Measurements from ENCODE around the gene ASB10.

ASB10 gene, protein sequence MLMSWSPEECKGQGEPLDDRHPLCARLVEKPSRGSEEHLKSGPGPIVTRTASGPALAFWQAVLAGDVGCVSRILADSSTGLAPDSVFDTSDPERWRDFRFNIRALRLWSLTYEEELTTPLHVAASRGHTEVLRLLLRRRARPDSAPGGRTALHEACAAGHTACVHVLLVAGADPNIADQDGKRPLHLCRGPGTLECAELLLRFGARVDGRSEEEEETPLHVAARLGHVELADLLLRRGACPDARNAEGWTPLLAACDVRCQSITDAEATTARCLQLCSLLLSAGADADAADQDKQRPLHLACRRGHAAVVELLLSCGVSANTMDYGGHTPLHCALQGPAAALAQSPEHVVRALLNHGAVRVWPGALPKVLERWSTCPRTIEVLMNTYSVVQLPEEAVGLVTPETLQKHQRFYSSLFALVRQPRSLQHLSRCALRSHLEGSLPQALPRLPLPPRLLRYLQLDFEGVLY

GRCh38 chr7:151186640-151187408 lies at the start of gene ASB10:
ASB10 (minus strand) TSS chr7:151187250; CDS start chr7:151187130, 120 bp downstream.
- H3K27ac Mint-ChIP-seq, result no peak within 1 kb of the TSS
- no peaks in the 10 kb centered on the region for H3K9me3 Mint-ChIP-seq
- H3K27me3 Mint-ChIP-seq, result peaks cover 3% of the 10 kb centered on the region
- no peak within 1 kb of the TSS for H3K4me3 Mint-ChIP-seq
- no peaks in the 10 kb centered on the region for H3K4me1 Mint-ChIP-seq (ENCODE audit: low read depth)
- no peaks in the 10 kb centered on the region for H3K36me3 Mint-ChIP-seq (ENCODE audit: low read depth)

- Mint-ChIP-seq H3K4me3 (no peak overlapping the region), H3K27me3 (no peaks in the 10 kb centered on the region), H3K36me3 (ENCODE audit: low read depth) (peaks cover 34% of the 10 kb centered on the region), H3K27ac (no peak overlapping the region), H3K9me3 (no peaks in the 10 kb centered on the region), H3K4me1 (ENCODE audit: low read depth) (peaks cover 30% of the 10 kb centered on the region)
Observed at GRCh38 chr7:151236406-151236805, 49.4 kb upstream of the ASB10 start.

GRCh38 chr7:151235091-151235787 lies 48.2 kb upstream of the ASB10 start:
- H3K36me3 Mint-ChIP-seq (ENCODE audit: low read depth), result peaks cover 34% of the 10 kb centered on the region
- H3K27ac Mint-ChIP-seq, result no peak overlapping the region

GRCh38 chr7:151233804-151234203 lies 46.8 kb upstream of the ASB10 start:
- Mint-ChIP-seq H3K27me3 (no peaks in the 10 kb centered on the region), H3K27ac (peak overlapping the region; percentile 96), H3K9me3 (no peaks in the 10 kb centered on the region), H3K4me3 (peak overlapping the region; percentile 97), H3K4me1 (ENCODE audit: low read depth) (peaks cover 33% of the 10 kb centered on the region), H3K36me3 (ENCODE audit: low read depth) (peaks cover 30% of the 10 kb centered on the region)

More at GRCh38 chr7:151235091-151235787, 48.2 kb upstream of the ASB10 start:
- Mint-ChIP-seq H3K4me1 (ENCODE audit: low read depth) (peaks cover 33% of the 10 kb centered on the region), H3K4me3 (peak overlapping the region; percentile 17), H3K9me3 (no peaks in the 10 kb centered on the region), H3K27me3 (no peaks in the 10 kb centered on the region)

DNA sequence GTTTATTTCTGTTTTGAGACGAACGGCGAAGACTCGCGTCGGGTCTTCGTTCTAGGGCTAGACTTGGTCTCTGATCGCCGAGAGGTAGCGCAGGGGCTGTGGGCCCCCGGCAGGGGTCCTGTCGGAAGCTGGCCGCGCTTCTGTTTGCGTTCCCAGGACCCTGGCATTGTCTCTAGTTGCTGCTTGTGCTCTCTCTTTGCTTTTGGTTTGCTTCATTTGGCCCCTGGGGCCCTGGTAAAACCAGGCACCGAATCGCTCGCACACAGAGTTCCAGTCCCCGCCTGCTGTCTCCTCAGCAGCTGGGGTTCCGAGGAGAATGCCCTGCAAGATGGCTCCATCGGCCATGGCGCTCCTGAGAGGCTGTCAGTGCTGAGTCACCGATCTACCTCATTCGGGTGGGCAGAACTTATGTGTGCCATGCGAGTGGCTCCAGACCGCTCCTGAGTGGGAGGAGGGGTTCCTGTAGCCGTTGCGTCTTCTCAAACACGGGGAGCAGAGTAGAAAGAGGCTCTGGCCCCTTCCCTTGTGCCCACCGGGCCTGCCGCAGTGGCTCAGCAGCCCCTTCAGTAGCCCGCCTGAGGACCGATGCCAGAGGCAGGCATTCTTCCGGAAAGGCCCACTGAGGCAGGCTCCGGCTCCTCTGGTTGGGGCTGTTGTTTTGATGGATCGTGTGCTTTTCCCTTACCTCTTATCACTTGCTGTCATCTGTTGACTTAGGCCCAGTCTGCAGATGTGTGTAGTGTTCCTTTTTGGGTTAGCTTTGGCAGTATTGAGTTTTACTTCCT lies 46.1 kb upstream of the ASB10 start:
- Mint-ChIP-seq H3K4me3 (peak overlapping the region; percentile 97), H3K27ac (peak overlapping the region; percentile 96), H3K9me3 (no peaks in the 10 kb centered on the region), H3K36me3 (ENCODE audit: low read depth) (peaks cover 29% of the 10 kb centered on the region), H3K4me1 (ENCODE audit: low read depth) (peaks cover 36% of the 10 kb centered on the region), H3K27me3 (no peaks in the 10 kb centered on the region)

- Mint-ChIP-seq H3K27ac (peak within 1 kb of the TSS; percentile 96), H3K36me3 (ENCODE audit: low read depth) (peaks cover 29% of the 10 kb centered on the region), H3K27me3 (no peaks in the 10 kb centered on the region), H3K4me3 (peak within 1 kb of the TSS; percentile 97), H3K9me3 (no peaks in the 10 kb centered on the region), H3K4me1 (ENCODE audit: low read depth) (peaks cover 43% of the 10 kb centered on the region)
Observed at GRCh38 chr7:151232091-151232916, 45.3 kb upstream of the ASB10 start, which contains the start of gene CHPF2. CHPF2 (plus strand) TSS chr7:151232483; CDS start chr7:151234012, 1,529 bp downstream.

GRCh38 chr7:151231080-151231479 lies 44.0 kb upstream of the ASB10 start:
- Mint-ChIP-seq H3K36me3 (ENCODE audit: low read depth) (peaks cover 25% of the 10 kb centered on the region), H3K4me1 (ENCODE audit: low read depth) (peaks cover 55% of the 10 kb centered on the region), H3K4me3 (peak overlapping the region; percentile 97)

GRCh38 chr7:151229249-151229648 lies 42.2 kb upstream of the ASB10 start:
- Mint-ChIP-seq H3K4me3 (no peak overlapping the region), H3K27me3 (no peaks in the 10 kb centered on the region), H3K36me3 (ENCODE audit: low read depth) (peaks cover 31% of the 10 kb centered on the region), H3K9me3 (no peaks in the 10 kb centered on the region), H3K4me1 (ENCODE audit: low read depth) (peaks cover 55% of the 10 kb centered on the region), H3K27ac (no peak overlapping the region)

More at GRCh38 chr7:151231080-151231479, 44.0 kb upstream of the ASB10 start:
- no peak overlapping the region for H3K27ac Mint-ChIP-seq
- H3K27me3 Mint-ChIP-seq, result no peaks in the 10 kb centered on the region
- no peaks in the 10 kb centered on the region for H3K9me3 Mint-ChIP-seq

DNA sequence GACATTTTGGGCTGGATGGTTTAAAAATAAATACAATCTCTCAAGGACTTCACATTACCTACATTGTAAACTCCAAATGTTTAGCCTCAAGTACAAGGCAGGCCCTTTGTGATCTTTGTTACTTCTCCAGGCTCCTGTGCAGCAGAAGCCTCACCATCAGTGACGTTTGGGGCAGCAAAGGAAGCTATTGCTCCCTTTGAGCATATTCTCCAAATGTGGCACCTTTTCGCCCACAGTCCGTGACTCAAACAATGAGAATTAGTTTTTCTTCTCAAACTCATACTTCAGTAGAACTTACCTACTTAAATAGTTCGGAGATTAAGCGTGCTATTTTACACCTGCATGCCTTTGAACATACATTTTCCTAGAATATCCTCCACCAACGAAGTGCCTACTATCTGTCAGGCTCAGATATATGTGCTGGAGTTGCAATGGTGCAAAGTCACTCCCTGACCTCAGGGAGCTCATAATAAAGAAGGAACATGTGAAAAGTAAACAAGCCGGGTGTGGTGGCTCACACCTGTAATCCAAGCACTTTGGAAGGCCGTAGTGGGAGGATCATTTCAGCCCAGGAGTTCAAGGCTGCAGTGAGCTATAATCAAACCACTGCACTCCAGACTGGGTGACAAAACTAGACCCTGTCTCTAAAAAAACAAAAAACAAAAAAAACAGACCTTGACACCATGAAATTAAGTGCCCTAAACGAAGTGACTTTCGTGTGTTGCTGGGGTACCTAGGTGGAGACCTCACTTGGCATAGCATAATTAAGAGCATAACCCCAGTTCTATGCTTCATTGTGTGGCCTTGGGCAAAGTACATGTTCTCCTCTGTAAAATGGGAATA lies 41.2 kb upstream of the ASB10 start:
- Mint-ChIP-seq H3K4me1 (ENCODE audit: low read depth) (peaks cover 46% of the 10 kb centered on the region), H3K9me3 (no peaks in the 10 kb centered on the region), H3K27me3 (no peaks in the 10 kb centered on the region), H3K36me3 (ENCODE audit: low read depth) (peaks cover 31% of the 10 kb centered on the region), H3K27ac (peak overlapping the region; percentile 98), H3K4me3 (peak overlapping the region; percentile 99)

- H3K36me3 Mint-ChIP-seq (ENCODE audit: low read depth), result peaks cover 39% of the 10 kb centered on the region
- peak within 1 kb of the TSS; percentile 98 for H3K27ac Mint-ChIP-seq
- no peaks in the 10 kb centered on the region for H3K27me3 Mint-ChIP-seq
- peaks cover 45% of the 10 kb centered on the region for H3K4me1 Mint-ChIP-seq (ENCODE audit: low read depth)
- H3K4me3 Mint-ChIP-seq, result peak within 1 kb of the TSS; percentile 99
- H3K9me3 Mint-ChIP-seq, result no peaks in the 10 kb centered on the region
Observed at GRCh38 chr7:151226875-151227782, 40.1 kb upstream of the ASB10 start, which contains the start of gene ABCF2. ABCF2 (minus strand) TSS chr7:151227205; CDS start chr7:151226458, 747 bp downstream.

- H3K36me3 Mint-ChIP-seq (ENCODE audit: low read depth), result peaks cover 44% of the 10 kb centered on the region
- H3K4me3 Mint-ChIP-seq, result peak overlapping the region; percentile 99
- H3K27ac Mint-ChIP-seq, result peak overlapping the region; percentile 98
- peaks cover 38% of the 10 kb centered on the region for H3K4me1 Mint-ChIP-seq (ENCODE audit: low read depth)
- no peaks in the 10 kb centered on the region for H3K27me3 Mint-ChIP-seq
- no peaks in the 10 kb centered on the region for H3K9me3 Mint-ChIP-seq
Observed at GRCh38 chr7:151226560-151226874, 39.5 kb upstream of the ASB10 start.

DNA sequence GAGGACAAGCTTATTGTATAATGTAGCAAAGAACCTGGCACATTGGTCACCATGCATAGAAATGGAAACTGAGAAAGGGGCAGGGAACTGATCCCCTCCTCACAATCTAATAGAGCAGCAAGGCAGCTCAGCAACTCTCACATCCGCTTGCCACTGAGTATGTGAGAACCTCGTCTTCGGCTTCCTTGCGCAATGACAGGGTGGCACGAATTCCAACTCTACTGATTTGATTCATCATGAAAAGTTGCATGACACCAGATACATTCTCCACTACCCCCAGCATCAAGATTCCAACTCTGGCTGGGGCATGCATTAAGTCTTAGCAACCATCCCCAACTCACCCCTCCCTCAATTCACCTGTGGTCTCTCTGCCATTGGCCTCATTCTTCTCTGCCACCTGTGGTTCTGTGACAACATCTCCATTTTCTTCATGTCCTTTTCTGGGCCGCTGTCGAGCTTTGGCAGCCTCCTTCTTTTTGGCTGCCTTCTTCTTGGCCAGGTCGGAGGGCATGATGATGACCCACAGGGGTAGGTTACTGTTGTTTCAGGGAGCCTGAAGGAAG lies 39.0 kb upstream of the ASB10 start:
- peaks cover 34% of the 10 kb centered on the region for H3K4me1 Mint-ChIP-seq (ENCODE audit: low read depth)
- no peaks in the 10 kb centered on the region for H3K27me3 Mint-ChIP-seq
- no peaks in the 10 kb centered on the region for H3K9me3 Mint-ChIP-seq
- peak overlapping the region; percentile 99 for H3K4me3 Mint-ChIP-seq
- peaks cover 47% of the 10 kb centered on the region for H3K36me3 Mint-ChIP-seq (ENCODE audit: low read depth)
- H3K27ac Mint-ChIP-seq, result peak overlapping the region; percentile 98
